ENCODE measurements around the gene WDR46.

- TF ChIP-seq YY1 (IDR thresholded peaks at IDR 0.05; ENCODE audit: extremely low read depth, insufficient replicate concordance, low read depth, low read length) (no peak), EZH2phosphoT487 (IDR thresholded peaks at IDR 0.05; ENCODE audit: borderline replicate concordance) (no peak), POLR2A (IDR thresholded peaks at IDR 0.05; ENCODE audit: borderline replicate concordance, extremely low read depth, insufficient read depth, insufficient read length) (no peak), EGR1 (IDR thresholded peaks at IDR 0.05; ENCODE audit: low read depth) (no peak), RAD21 (IDR thresholded peaks at IDR 0.05; ENCODE audit: low read depth) (no peak), ZNF274 (IDR thresholded peaks at IDR 0.05; ENCODE audit: low read depth, low read length) (no peak)
- TF ChIP-seq, protein P1, sequence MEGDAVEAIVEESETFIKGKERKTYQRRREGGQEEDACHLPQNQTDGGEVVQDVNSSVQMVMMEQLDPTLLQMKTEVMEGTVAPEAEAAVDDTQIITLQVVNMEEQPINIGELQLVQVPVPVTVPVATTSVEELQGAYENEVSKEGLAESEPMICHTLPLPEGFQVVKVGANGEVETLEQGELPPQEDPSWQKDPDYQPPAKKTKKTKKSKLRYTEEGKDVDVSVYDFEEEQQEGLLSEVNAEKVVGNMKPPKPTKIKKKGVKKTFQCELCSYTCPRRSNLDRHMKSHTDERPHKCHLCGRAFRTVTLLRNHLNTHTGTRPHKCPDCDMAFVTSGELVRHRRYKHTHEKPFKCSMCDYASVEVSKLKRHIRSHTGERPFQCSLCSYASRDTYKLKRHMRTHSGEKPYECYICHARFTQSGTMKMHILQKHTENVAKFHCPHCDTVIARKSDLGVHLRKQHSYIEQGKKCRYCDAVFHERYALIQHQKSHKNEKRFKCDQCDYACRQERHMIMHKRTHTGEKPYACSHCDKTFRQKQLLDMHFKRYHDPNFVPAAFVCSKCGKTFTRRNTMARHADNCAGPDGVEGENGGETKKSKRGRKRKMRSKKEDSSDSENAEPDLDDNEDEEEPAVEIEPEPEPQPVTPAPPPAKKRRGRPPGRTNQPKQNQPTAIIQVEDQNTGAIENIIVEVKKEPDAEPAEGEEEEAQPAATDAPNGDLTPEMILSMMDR (IDR thresholded peaks at IDR 0.05 in 2 of 3, conservative IDR thresholded peaks at IDR 0.05 in 1 of 3; ENCODE audit: borderline replicate concordance in 1 of 3, insufficient read depth in 1 of 3, low read depth in 2 of 3, low read length in 2 of 3), result no peak
- TF ChIP-seq, protein P2, sequence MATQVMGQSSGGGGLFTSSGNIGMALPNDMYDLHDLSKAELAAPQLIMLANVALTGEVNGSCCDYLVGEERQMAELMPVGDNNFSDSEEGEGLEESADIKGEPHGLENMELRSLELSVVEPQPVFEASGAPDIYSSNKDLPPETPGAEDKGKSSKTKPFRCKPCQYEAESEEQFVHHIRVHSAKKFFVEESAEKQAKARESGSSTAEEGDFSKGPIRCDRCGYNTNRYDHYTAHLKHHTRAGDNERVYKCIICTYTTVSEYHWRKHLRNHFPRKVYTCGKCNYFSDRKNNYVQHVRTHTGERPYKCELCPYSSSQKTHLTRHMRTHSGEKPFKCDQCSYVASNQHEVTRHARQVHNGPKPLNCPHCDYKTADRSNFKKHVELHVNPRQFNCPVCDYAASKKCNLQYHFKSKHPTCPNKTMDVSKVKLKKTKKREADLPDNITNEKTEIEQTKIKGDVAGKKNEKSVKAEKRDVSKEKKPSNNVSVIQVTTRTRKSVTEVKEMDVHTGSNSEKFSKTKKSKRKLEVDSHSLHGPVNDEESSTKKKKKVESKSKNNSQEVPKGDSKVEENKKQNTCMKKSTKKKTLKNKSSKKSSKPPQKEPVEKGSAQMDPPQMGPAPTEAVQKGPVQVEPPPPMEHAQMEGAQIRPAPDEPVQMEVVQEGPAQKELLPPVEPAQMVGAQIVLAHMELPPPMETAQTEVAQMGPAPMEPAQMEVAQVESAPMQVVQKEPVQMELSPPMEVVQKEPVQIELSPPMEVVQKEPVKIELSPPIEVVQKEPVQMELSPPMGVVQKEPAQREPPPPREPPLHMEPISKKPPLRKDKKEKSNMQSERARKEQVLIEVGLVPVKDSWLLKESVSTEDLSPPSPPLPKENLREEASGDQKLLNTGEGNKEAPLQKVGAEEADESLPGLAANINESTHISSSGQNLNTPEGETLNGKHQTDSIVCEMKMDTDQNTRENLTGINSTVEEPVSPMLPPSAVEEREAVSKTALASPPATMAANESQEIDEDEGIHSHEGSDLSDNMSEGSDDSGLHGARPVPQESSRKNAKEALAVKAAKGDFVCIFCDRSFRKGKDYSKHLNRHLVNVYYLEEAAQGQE (IDR thresholded peaks at IDR 0.05; ENCODE audit: low read depth), result no peak
Observed at GRCh38 chr6:33312361-33313104, 23.5 kb upstream of the WDR46 start.

Measured in HCT116 (cell line).